Gastroesophageal sphincter (tissue), 4 donors: Measurements from ENCODE around the gene BCL2L11. TPM values are rescaled to one million over a fixed set of nuclear protein-coding genes. Genes with fewer than 3 reads are reported as not detected.

Source experiments
- ATAC-seq: fragments of 150-250 bp; one replicate; pipeline ENCODE4 v1.9.1; 2016; ENCODE audit warnings: mild to moderate bottlenecking, moderate library complexity
- H3K27ac ChIP-seq, 4 donors: fragments of 200-600 bp; sonication (generic) in 3 of 4; 1 replicate in 3 of 4; 2 replicates in 1 of 4; pipeline ENCODE4 v1.5.1; 2016 to 2019
- H3K27me3 ChIP-seq: fragments of 200-600 bp; sonication (generic); one replicate; pipeline ENCODE4 v1.5.1; 2019
- H3K36me3 ChIP-seq, 2 donors: fragments of 200-600 bp; sonication (generic); one replicate each; pipeline ENCODE4 v1.5.1; 2019; ENCODE audit warnings: control low read depth in 1 of 2
- H3K4me1 ChIP-seq, 3 donors: fragments of 200-600 bp; sonication (generic); 1 replicate in 2 of 3; 2 replicates in 1 of 3; pipeline ENCODE4 v1.5.1; 2016 to 2019; ENCODE audit warnings: control low read depth in 2 of 3
- H3K4me3 ChIP-seq, 2 donors: fragments of 200-600 bp; sonication (generic); one replicate each; pipeline ENCODE4 v1.5.1; 2019; ENCODE audit warnings: mild to moderate bottlenecking in 1 of 2, moderate library complexity in 1 of 2
- H3K9me3 ChIP-seq, 3 donors: fragments of 200-600 bp; sonication (generic); one replicate each; pipeline ENCODE4 v1.5.1; 2017 to 2019; ENCODE audit warnings: control low read depth in 2 of 3
- EP300 ChIP-seq: sonication (generic); formaldehyde crosslinking; IDR thresholded peaks from one replicate; pipeline ENCODE4 v1.6.1; 2017; ENCODE audit warnings: antibody characterized with exemption, mild to moderate bottlenecking
- POLR2A ChIP-seq, 2 donors: fragments of 450-650 bp; IDR thresholded peaks; one replicate each; pipeline ENCODE4 v1.6.1; 2017; ENCODE audit warnings: antibody characterized with exemption in 2 of 2, mild to moderate bottlenecking in 2 of 2, moderate library complexity in 1 of 2
- POLR2AphosphoS5 ChIP-seq: sonication (generic); formaldehyde crosslinking; IDR thresholded peaks from one replicate; pipeline ENCODE4 v1.6.1; 2017; ENCODE audit warnings: antibody characterized with exemption
- WGBS, 2 donors: methylation state at CpG; one replicate each; pipeline ENCODE4 v1.1.5; 2018; ENCODE audit warnings: low coverage in 1 of 2; 5-methylcytosine and 5-hydroxymethylcytosine counted together
- total RNA-seq, 4 donors: library from RNA; depleted of rRNA; stranded (reverse); fragments of >200 nt; gene quantifications; one replicate each; pipeline ENCODE4 v1.1.0, GENCODE V29; 2016
- TF ChIP-seq, protein P1 (sequence below), 4 experiments: fragments of 200-600 bp in 2 of 4; fragments of 450-650 bp in 2 of 4; sonication (generic) in 1 of 4; IDR thresholded peaks; one replicate each; pipeline ENCODE4 v1.5.1; 2017 to 2019; ENCODE audit warnings: antibody characterized with exemption in 4 of 4, mild to moderate bottlenecking in 2 of 4, moderate library complexity in 2 of 4

Gene BCL2L11
- total RNA-seq, 4 donors from 2014 or later = 8.5 to 120 (median 41.7) TPM

GRCh38 chr2:111117598-111118480 is 2.9 kb upstream of the BCL2L11 start:
- Histone ChIP-seq H3K27ac (peak overlapping the region in 3 of 4 donors; percentile 9 to 59 (median 52)), H3K4me1 (peaks cover 0 to 55% (median 16%) of the 10 kb centered on the region in 3 donors), H3K4me3 (peak overlapping the region; percentile 2 to 88), H3K36me3 (no peaks in the 10 kb centered on the region), H3K27me3 (peaks cover 71% of the 10 kb centered on the region), H3K9me3 (peaks cover 0 to 7% (median 0%) of the 10 kb centered on the region in 3 donors)
- 19 to 24% methylated on average over 9 to 20 of the region's 64 CpGs for WGBS, 2 donors
- TF ChIP-seq, protein P1, sequence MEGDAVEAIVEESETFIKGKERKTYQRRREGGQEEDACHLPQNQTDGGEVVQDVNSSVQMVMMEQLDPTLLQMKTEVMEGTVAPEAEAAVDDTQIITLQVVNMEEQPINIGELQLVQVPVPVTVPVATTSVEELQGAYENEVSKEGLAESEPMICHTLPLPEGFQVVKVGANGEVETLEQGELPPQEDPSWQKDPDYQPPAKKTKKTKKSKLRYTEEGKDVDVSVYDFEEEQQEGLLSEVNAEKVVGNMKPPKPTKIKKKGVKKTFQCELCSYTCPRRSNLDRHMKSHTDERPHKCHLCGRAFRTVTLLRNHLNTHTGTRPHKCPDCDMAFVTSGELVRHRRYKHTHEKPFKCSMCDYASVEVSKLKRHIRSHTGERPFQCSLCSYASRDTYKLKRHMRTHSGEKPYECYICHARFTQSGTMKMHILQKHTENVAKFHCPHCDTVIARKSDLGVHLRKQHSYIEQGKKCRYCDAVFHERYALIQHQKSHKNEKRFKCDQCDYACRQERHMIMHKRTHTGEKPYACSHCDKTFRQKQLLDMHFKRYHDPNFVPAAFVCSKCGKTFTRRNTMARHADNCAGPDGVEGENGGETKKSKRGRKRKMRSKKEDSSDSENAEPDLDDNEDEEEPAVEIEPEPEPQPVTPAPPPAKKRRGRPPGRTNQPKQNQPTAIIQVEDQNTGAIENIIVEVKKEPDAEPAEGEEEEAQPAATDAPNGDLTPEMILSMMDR (IDR thresholded peaks at IDR 0.05) = no peak
- TF ChIP-seq POLR2A (IDR thresholded peaks at IDR 0.05) (no peak), EP300 (no peak)
- ATAC-seq = no peak

DNA sequence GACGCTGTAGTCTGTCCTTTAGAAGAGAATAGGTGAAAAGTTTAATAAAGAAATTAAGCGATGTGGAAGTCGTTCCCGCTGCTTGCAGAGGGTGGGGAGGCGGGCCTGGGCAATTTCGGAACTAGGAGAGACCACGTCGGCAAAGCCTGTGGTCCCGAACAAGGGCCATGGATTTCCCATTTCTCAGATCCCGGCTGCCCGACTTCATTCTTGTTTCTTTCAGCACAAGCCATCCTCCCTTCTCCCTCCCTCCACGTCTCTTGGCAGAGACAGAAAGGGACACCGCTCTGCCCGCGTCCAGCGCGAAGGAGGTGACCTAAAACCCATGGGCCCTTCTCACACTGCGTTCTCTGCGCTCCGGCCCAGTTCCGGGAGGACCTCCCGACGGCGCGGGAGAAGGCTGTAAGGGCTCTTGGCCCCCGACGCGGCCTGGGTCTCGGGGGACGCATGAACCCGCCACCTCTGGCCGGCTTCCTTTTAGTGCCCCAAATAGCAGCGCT is 2.2 kb upstream of the BCL2L11 start:
- ATAC-seq = no peak
- Histone ChIP-seq H3K9me3 (peaks cover 0 to 7% (median 0%) of the 10 kb centered on the region in 3 donors), H3K27ac (peak overlapping the region in 3 of 4 donors; percentile 9 to 59 (median 52)), H3K36me3 (no peaks in the 10 kb centered on the region), H3K4me3 (peak overlapping the region in 1 of 2 donors; percentile 88), H3K4me1 (peaks cover 0 to 59% (median 16%) of the 10 kb centered on the region in 3 donors), H3K27me3 (peaks cover 64% of the 10 kb centered on the region)
- WGBS, 2 donors = 33 to 60% methylated on average over 1 to 11 of the region's 33 CpGs
- TF ChIP-seq POLR2A (IDR thresholded peaks at IDR 0.05) (no peak), EP300 (no peak), POLR2AphosphoS5 (no peak)
- TF ChIP-seq, protein P1 (IDR thresholded peaks at IDR 0.05) = no peak

DNA sequence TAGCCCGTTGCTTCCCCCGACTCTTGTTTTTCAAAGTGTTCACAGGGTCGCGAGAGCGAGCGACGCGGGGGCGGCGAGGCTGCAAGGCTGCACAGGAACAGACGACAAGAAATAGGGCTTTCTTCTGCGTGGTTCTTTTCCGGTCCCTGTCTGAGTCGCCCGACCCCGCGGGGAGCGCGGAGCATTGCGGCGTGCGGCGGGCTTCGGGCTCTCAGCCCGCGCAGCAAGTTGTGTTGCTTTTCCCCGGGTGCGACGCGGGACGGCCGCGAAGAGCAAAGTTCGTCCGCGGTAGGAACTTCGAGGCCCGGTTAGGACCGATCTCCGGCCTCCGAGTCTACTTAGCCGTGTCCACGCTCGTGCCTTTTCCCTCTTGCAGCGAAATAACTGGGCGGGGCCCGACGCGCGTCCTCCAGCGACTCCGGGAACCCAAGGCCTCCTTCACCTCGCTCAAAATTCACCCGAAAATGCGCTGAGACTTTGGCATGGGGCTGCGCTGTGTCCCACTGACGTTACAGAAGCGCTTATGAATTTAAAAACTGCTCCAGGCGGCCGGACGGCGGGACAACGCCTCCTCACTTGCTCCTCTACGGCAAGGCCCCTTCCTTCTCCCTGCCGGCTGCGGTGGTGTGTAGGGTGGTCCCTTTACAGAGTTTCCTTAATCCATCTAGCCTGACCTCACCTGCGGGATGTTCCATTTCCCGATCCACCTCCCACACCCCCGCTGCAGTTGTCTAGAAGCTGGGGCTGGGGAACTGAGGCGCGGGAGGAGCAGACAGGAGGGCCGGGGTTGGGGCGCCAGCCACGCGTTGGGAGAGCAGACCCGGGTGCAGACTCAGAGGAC is 1.5 kb upstream of the BCL2L11 start:
- Histone ChIP-seq H3K9me3 (peaks cover 0 to 7% (median 0%) of the 10 kb centered on the region in 3 donors), H3K4me1 (peaks cover 0 to 66% (median 19%) of the 10 kb centered on the region in 3 donors), H3K27me3 (peaks cover 59% of the 10 kb centered on the region), H3K27ac (peak overlapping the region in 2 of 4 donors; percentile 52 to 59), H3K4me3 (peak overlapping the region in 1 of 2 donors; percentile 88), H3K36me3 (peaks cover 0 to 6% of the 10 kb centered on the region in 2 donors)
- no peak for TF ChIP-seq POLR2A (IDR thresholded peaks at IDR 0.05)
- TF ChIP-seq POLR2AphosphoS5 = no peak
- TF ChIP-seq, protein P1 (IDR thresholded peaks at IDR 0.05) = no peak
- no peak for TF ChIP-seq EP300
- ATAC-seq = no peak
- 10 to 60% methylated on average over 2 to 17 of the region's 76 CpGs for WGBS, 2 donors

- 23 to 46% methylated on average over 5 to 6 of the region's 27 CpGs for WGBS, 2 donors
These were observed 877 bp upstream of the BCL2L11 start for GRCh38 chr2:111119822-111120252.

More at GRCh38 chr2:111119822-111120252, 877 bp upstream of the BCL2L11 start:
- peak overlapping the region; percentile 79 to 88 for H3K4me3 ChIP-seq
- H3K4me1 ChIP-seq = peaks cover 0 to 72% (median 19%) of the 10 kb centered on the region in 3 donors
- TF ChIP-seq, protein P1 (IDR thresholded peaks at IDR 0.05) = no peak
- TF ChIP-seq POLR2AphosphoS5 (no peak), EP300 (no peak), POLR2A (IDR thresholded peaks at IDR 0.05) (no peak)
- ATAC-seq = no peak
- H3K36me3 ChIP-seq = peaks cover 0 to 12% of the 10 kb centered on the region in 2 donors
- H3K27ac ChIP-seq = peak overlapping the region in 2 of 4 donors; percentile 87 to 90
- H3K27me3 ChIP-seq = peaks cover 53% of the 10 kb centered on the region
- H3K9me3 ChIP-seq = peaks cover 0 to 7% (median 0%) of the 10 kb centered on the region in 3 donors
